HEK293T (cell line): ENCODE measurements around the gene DAPP1.

Source experiments
- BHLHE40 ChIP-seq: fragments of 450-650 bp; IDR thresholded peaks from 2 replicates; pipeline ENCODE4 v1.6.1; 2016; ENCODE audit warnings: mild to moderate bottlenecking, moderate library complexity, borderline replicate concordance
- FOXM1 ChIP-seq: fragments of 450-650 bp; IDR thresholded peaks from 2 replicates; pipeline ENCODE4 v1.6.1; 2017; ENCODE audit warnings: mild to moderate bottlenecking, borderline replicate concordance
- NFRKB ChIP-seq: fragments of 450-650 bp; IDR thresholded peaks from 2 replicates; pipeline ENCODE4 v1.6.1; 2016; ENCODE audit warnings: mild to moderate bottlenecking, moderate library complexity
- SUZ12 ChIP-seq: fragments of 450-650 bp; IDR thresholded peaks from 2 replicates; pipeline ENCODE4 v1.6.1; 2016; ENCODE audit warnings: mild to moderate bottlenecking
- TARDBP ChIP-seq: fragments of 450-650 bp; IDR thresholded peaks from 2 replicates; pipeline ENCODE4 v1.6.1; 2016
- ZNF384 ChIP-seq: fragments of 450-650 bp; IDR thresholded peaks from 2 replicates; pipeline ENCODE4 v1.6.1; 2016

DNA sequence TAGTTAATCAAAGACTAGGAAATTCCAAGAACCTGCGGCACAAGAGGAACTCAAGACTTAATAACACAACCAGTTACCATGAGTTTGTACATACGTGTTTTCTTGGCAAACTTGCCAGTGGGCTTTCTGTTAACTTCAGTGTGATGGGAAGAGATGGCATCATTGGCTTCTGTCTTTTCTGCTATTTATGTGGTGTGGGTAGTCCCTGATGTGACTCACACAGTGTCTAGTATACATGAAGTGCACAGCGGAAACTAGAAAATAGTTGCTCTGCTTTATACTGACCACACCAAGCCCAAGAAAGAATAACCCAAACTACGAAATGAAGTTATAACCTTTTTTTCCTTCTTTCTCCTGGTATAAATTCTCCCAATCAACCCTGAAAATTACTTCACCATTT is 24.5 kb downstream of the DAPP1 start:
- no peak for TF ChIP-seq BHLHE40
- TF ChIP-seq NFRKB: no peak
- no peak for TF ChIP-seq SUZ12
- TF ChIP-seq FOXM1: no peak
- no peak for TF ChIP-seq TARDBP
- no peak for TF ChIP-seq ZNF384
